ENCODE data around the gene OLIG2. TPM values are rescaled to one million over a fixed set of nuclear protein-coding genes. Genes with fewer than 3 reads are reported as not detected.

The OLIG2 gene
- total RNA-seq, 1 donor from 2014 or later, result not detected

DNA sequence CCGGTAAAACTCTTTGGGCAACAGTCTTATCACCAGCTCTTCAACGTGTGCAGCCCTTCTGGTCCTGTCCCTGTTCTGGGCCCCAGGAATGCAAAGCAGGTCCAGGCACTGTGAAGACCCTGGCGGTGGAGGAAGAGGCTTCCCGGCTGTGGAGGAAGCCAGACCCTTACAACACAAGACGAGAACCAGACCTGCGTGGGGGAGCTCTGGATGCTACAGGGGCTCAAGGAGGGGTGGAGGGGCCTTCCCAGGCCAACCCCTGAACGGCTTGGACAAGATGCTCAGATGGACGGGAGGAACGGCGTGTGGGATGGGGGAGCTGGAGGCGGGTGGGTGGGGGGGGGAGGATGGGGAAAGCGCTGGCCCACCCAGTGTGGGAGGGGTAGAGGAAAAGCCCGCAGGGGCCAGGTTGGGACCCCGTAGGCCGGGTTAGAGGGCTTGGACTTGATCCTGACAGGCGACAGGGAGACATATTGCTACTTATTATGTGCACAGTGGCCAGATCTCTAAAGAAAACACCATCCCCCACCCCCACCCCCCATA is 5.1 kb upstream of the OLIG2 start:
- intact Hi-C loops (cut with DNase I), result no loop called here
- DNase-seq (no peak), ATAC-seq (no peak)
- Histone ChIP-seq H3K4me1 (peaks cover 32% of the 10 kb centered on the region), H3K4me3 (no peak overlapping the region), H3K36me3 (no peaks in the 10 kb centered on the region), H3K27me3 (ENCODE audit: low read depth) (peaks cover 99% of the 10 kb centered on the region), H3K27ac (no peak overlapping the region), H3K9me3 (no peaks in the 10 kb centered on the region)
- TF ChIP-seq CTCF (IDR thresholded peaks at IDR 0.05), result no peak

DNA sequence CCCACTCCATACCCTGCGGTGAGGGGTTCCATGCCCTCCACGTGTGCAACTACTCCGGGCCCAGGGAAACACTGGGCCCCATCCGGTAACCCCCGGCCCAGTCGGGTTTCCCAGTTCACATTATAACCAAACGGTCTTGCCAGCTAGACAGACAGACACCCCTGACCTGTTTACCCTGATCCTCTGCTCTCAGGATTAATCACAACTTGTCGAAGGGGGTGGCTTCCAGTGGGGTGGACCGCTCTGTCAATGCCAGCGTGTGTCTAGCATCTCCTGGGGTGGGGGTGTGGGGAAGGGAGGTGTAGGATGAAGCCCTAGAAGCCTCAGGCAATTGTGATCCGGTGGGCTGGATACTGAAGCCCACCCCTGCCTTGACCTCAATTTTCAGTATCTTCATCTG is 4.6 kb upstream of the OLIG2 start:
- intact Hi-C loops (cut with DNase I), result no loop called here
- no peak for TF ChIP-seq CTCF (IDR thresholded peaks at IDR 0.05)
- peaks cover 37% of the 10 kb centered on the region for H3K4me1 ChIP-seq

GRCh38 chr21:33021667-33022066 is 4.1 kb upstream of the OLIG2 start:
- no peak for DNase-seq
- Histone ChIP-seq H3K4me3 (no peak overlapping the region), H3K9me3 (no peaks in the 10 kb centered on the region), H3K36me3 (no peaks in the 10 kb centered on the region), H3K27ac (no peak overlapping the region), H3K27me3 (ENCODE audit: low read depth) (peaks cover 99% of the 10 kb centered on the region), H3K4me1 (peaks cover 42% of the 10 kb centered on the region)
- TF ChIP-seq CTCF (IDR thresholded peaks at IDR 0.05), result no peak
- ATAC-seq, result no peak
- intact Hi-C loops (cut with DNase I), result no loop called here

More for the DNA sequence above, 4.6 kb upstream of the OLIG2 start:
- DNase-seq (no peak), ATAC-seq (no peak)
- no peak overlapping the region for H3K27ac ChIP-seq
- no peaks in the 10 kb centered on the region for H3K36me3 ChIP-seq
- no peak overlapping the region for H3K4me3 ChIP-seq
- H3K9me3 ChIP-seq, result no peaks in the 10 kb centered on the region
- H3K27me3 ChIP-seq (ENCODE audit: low read depth), result peaks cover 99% of the 10 kb centered on the region

GRCh38 chr21:33022489-33022827 is 3.3 kb upstream of the OLIG2 start:
- H3K36me3 ChIP-seq, result no peaks in the 10 kb centered on the region
- H3K4me3 ChIP-seq, result no peak overlapping the region
- H3K9me3 ChIP-seq, result no peaks in the 10 kb centered on the region
- DNase-seq (no peak), ATAC-seq (no peak)
- no peak overlapping the region for H3K27ac ChIP-seq
- peaks cover 46% of the 10 kb centered on the region for H3K4me1 ChIP-seq
- intact Hi-C loops (cut with DNase I), result no loop called here
- TF ChIP-seq CTCF (IDR thresholded peaks at IDR 0.05), result no peak
- H3K27me3 ChIP-seq (ENCODE audit: low read depth), result peaks cover 99% of the 10 kb centered on the region

GRCh38 chr21:33022828-33023573 is 2.7 kb upstream of the OLIG2 start:
- TF ChIP-seq CTCF (IDR thresholded peaks at IDR 0.05), result no peak
- DNase-seq (no peak), ATAC-seq (no peak)
- Histone ChIP-seq H3K4me3 (peak overlapping the region; percentile 7), H3K27me3 (ENCODE audit: low read depth) (peaks cover 99% of the 10 kb centered on the region), H3K36me3 (no peaks in the 10 kb centered on the region), H3K27ac (no peak overlapping the region), H3K4me1 (peaks cover 49% of the 10 kb centered on the region), H3K9me3 (no peaks in the 10 kb centered on the region)
- intact Hi-C loops (cut with DNase I), result no loop called here

Measured in lower lobe of right lung (tissue), 2 donors.